ENCODE measurements around the gene ENAH.
"Not testable (repeated sequence)": the region's sequence is repeated elsewhere in the genome, so short reads cannot be mapped to it uniquely, and the experiment has no call there.

The ENAH gene

DNA sequence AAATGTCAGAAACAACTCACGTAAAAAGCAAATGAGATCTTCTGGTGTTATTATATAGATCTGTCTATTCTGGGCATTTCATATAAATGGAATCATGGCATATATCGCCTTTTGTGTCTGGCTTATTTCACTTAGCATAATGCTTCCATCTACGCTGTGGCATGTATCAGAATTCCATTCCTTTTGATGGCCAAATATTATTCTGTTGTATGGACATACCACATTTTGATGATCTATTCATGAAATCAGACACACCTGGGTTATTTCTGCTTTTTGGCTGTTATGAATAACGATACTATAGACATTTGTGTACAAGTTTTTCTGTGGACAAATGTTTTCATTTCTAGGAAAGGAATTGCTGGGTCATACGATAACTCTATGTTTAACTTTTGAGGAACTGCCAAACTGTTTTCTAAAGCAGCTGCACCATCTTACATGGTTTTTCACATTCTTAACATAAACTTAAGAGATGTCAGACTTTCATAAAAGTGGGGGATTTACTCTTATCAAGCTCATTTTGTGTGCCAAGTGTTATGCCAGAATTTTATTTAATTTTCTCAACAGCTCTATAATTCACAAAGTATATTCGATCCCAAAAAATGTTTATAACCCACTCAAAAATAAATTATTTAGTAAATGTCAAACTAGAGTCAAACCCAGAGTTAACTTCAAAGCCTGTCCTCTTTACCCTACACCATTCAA lies 7.6 kb downstream of the ENAH start:
- DNase-seq = no peak
- peaks cover 0 to 3% of the 10 kb centered on the region in 2 donors for H3K4me1 Mint-ChIP-seq
- no peaks in the 10 kb centered on the region for H3K27me3 Mint-ChIP-seq
- no peak overlapping the region for H3K27ac Mint-ChIP-seq
- no peak overlapping the region for H3K4me3 Mint-ChIP-seq
- H3K9me3 Mint-ChIP-seq = no peaks in the 10 kb centered on the region
- peaks cover 0 to 3% of the 10 kb centered on the region in 2 donors for H3K36me3 Mint-ChIP-seq
- ATAC-seq (replicated peaks) = peak in 1 of 2 donors; percentile 42

DNA sequence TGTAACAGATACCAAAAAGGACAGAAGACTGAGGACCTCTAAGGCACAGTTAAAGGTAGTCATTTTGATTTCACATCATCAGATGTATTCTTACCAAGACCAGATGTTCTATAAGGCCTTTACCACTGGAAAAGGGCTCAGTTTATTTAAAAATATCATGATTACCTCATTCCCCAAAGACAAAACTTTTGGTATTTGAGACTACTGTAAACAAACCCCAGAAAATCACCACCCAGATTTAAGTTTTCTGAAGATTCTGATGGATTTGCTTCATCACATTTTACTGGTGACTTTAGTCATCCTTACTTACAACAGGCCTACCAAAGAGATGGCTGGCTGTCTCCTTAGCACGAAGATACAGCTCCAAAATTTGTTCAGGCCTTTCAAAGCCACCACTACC lies 8.3 kb downstream of the ENAH start:
- Mint-ChIP-seq H3K4me1 (peaks cover 0 to 3% of the 10 kb centered on the region in 2 donors), H3K4me3 (no peak overlapping the region)

DNA sequence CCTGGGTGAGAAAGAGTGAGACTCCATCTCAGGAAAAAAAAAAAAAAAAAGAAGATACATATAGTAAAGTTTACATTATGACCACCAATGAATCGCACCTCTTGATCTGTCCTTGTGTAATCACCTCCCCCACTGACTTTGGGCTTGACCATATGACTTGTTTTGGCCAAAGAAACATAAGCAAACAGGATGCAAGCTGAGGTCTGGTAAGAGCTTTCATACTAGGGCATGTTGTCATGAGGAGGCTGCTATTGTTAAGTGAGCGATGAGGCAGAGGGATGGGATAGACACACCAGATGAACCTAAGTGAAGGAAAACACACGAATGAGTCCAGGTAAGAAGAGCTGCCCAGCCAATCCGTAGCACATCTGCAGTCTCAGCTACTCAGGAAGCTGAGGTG lies 10.7 kb downstream of the ENAH start:
- Mint-ChIP-seq H3K36me3 (peaks cover 0 to 3% of the 10 kb centered on the region in 2 donors), H3K27ac (no peak overlapping the region), H3K4me3 (no peak overlapping the region), H3K27me3 (no peaks in the 10 kb centered on the region), H3K9me3 (no peaks in the 10 kb centered on the region), H3K4me1 (peaks cover 0 to 3% of the 10 kb centered on the region in 2 donors)
- DNase-seq (no peak), ATAC-seq (replicated peaks) (no peak)

More for the DNA sequence above, 8.3 kb downstream of the ENAH start:
- Mint-ChIP-seq H3K36me3 (peaks cover 0 to 3% of the 10 kb centered on the region in 2 donors), H3K27ac (no peak overlapping the region), H3K9me3 (no peaks in the 10 kb centered on the region), H3K27me3 (no peaks in the 10 kb centered on the region)
- ATAC-seq (replicated peaks) = no peak
- no peak for DNase-seq

GRCh38 chr1:225638853-225639252 lies 14.1 kb downstream of the ENAH start:
- Mint-ChIP-seq H3K27me3 (no peaks in the 10 kb centered on the region), H3K9me3 (no peaks in the 10 kb centered on the region), H3K36me3 (peaks cover 0 to 3% of the 10 kb centered on the region in 2 donors), H3K4me1 (peaks cover 0 to 3% of the 10 kb centered on the region in 2 donors), H3K27ac (no peak overlapping the region), H3K4me3 (no peak overlapping the region)
- no peak for ATAC-seq (replicated peaks)
- no peak for DNase-seq

DNA sequence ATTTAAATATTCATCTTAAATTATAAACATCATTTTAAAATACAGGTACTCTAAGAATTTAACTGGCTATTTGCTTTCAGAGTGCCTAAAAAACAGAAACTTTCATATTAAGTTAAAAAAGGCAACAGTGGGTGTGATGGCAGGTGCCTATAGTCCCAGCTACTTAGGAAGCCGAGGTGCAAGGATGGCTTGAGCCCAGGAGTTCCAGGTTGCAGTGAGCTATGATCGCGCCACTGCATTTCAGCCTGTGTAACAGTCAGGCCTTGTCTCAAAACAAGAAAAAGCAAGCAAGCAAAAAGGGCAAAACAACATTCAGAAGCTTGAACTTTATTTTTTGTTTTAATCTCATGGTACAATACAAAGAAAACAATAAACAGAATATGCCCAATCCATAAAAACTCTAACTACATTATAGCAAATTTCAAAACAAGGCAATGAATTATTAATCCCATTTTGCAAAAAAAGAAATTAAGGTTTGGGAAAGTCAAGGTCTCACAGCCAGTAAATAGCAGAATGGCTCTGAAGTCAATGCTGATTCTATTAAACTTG lies 15.2 kb downstream of the ENAH start:
- Mint-ChIP-seq H3K36me3 (no peaks in the 10 kb centered on the region), H3K27ac (no peak overlapping the region), H3K4me1 (peaks cover 0 to 3% of the 10 kb centered on the region in 2 donors), H3K4me3 (no peak overlapping the region), H3K27me3 (no peaks in the 10 kb centered on the region), H3K9me3 (no peaks in the 10 kb centered on the region)
- ATAC-seq (replicated peaks) = no peak
- DNase-seq = no peak

DNA sequence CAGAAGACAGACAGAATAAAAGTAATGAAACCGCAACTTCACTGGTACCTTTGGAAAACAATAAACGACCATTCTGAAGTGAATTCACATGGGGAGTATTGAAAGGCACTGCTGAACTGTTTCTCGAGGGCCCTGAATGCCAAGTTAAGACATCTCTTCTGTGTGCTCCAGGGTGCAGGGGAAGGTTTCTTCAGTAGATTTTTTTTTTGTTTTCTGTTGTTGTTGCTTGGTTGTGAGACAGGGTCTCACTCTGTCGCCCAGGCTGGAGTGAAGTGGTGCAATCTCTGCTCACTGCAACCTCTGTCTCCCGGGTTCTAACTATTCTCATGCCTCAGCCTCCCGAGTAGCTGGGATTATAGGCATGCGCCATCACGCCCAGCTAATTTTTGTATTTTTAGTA lies 15.9 kb downstream of the ENAH start:
- not testable (repeated sequence) for ATAC-seq (replicated peaks); H3K4me3 Mint-ChIP-seq; H3K9me3 Mint-ChIP-seq; DNase-seq; H3K27ac Mint-ChIP-seq; H3K4me1 Mint-ChIP-seq; H3K27me3 Mint-ChIP-seq; H3K36me3 Mint-ChIP-seq

DNA sequence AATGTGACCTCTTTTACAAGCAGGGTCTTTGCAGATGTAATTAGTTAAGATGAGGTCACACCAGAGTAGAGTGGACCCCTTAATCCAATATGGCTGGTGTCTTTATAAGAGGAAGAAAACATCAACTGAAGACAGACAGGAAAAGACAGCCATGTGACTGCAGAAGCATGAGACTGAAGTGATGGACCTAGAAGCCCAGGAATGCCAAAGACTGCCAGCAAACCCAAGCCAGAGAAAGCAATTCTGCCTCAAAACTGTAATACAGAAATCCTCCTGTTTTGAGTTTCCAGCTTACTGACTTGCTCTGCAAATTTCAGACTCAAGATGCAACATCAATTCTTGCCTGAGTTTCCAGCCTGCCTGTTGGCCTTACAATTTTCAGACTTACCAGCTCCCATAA lies 17.3 kb downstream of the ENAH start:
- Mint-ChIP-seq H3K4me1 (no peaks in the 10 kb centered on the region), H3K9me3 (no peaks in the 10 kb centered on the region), H3K27me3 (no peaks in the 10 kb centered on the region), H3K36me3 (no peaks in the 10 kb centered on the region), H3K27ac (no peak overlapping the region), H3K4me3 (no peak overlapping the region)
- no peak for ATAC-seq (replicated peaks)
- DNase-seq = no peak

- DNase-seq; H3K27ac Mint-ChIP-seq; H3K9me3 Mint-ChIP-seq; H3K4me3 Mint-ChIP-seq; H3K27me3 Mint-ChIP-seq; ATAC-seq (replicated peaks); H3K4me1 Mint-ChIP-seq; H3K36me3 Mint-ChIP-seq: not testable (repeated sequence)
These were observed 20.1 kb downstream of the ENAH start for GRCh38 chr1:225632836-225633235.

GRCh38 chr1:225631021-225631663 lies 21.8 kb downstream of the ENAH start:
- ATAC-seq (replicated peaks) (no peak), DNase-seq (no peak)
- Mint-ChIP-seq H3K27me3 (no peaks in the 10 kb centered on the region), H3K4me1 (peaks cover 0 to 6% of the 10 kb centered on the region in 2 donors), H3K27ac (no peak overlapping the region), H3K9me3 (no peaks in the 10 kb centered on the region), H3K4me3 (no peak overlapping the region), H3K36me3 (no peaks in the 10 kb centered on the region)

DNA sequence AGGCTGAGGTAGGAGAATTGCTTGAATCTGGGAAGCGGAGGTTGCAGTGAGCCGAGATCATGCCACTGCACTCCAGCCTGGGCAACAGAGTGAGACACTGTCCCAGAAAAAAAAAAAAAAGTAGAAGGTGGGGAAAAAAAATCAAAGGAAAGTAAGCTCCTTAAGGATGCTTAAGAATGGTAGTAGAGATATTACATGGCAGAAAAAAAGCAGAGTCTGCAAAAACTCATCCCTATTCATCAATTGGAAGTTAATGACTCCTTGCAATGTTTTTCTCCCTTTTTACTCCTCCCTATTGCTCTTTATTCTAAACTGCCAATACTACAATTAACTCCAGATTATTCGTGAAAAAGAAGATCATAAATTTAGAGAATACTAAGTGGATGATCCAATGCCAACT lies 23.4 kb downstream of the ENAH start:
- ATAC-seq (replicated peaks) (no peak), DNase-seq (no peak)
- Mint-ChIP-seq H3K4me1 (peaks cover 0 to 6% of the 10 kb centered on the region in 2 donors), H3K4me3 (no peak overlapping the region), H3K9me3 (no peaks in the 10 kb centered on the region), H3K27me3 (no peaks in the 10 kb centered on the region), H3K27ac (no peak overlapping the region), H3K36me3 (peaks cover 0 to 2% of the 10 kb centered on the region in 2 donors)

GRCh38 chr1:225628794-225629193 lies 24.1 kb downstream of the ENAH start:
- not testable (repeated sequence) for H3K27me3 Mint-ChIP-seq; H3K4me3 Mint-ChIP-seq; DNase-seq; H3K4me1 Mint-ChIP-seq; H3K27ac Mint-ChIP-seq; H3K36me3 Mint-ChIP-seq; H3K9me3 Mint-ChIP-seq; ATAC-seq (replicated peaks)

GRCh38 chr1:225627304-225627947 lies 25.5 kb downstream of the ENAH start:
- Mint-ChIP-seq H3K4me3 (no peak overlapping the region), H3K36me3 (peaks cover 0 to 2% of the 10 kb centered on the region in 2 donors), H3K27me3 (no peaks in the 10 kb centered on the region), H3K9me3 (no peaks in the 10 kb centered on the region), H3K27ac (no peak overlapping the region), H3K4me1 (peaks cover 0 to 6% of the 10 kb centered on the region in 2 donors)
- no peak for DNase-seq
- no peak for ATAC-seq (replicated peaks)

GRCh38 chr1:225626698-225627097 lies 26.2 kb downstream of the ENAH start:
- no peak for ATAC-seq (replicated peaks)
- H3K4me1 Mint-ChIP-seq = peaks cover 2 to 6% of the 10 kb centered on the region in 2 donors
- H3K36me3 Mint-ChIP-seq = peaks cover 3% of the 10 kb centered on the region in 2 donors
- no peak overlapping the region for H3K27ac Mint-ChIP-seq
- no peaks in the 10 kb centered on the region for H3K27me3 Mint-ChIP-seq
- peaks cover 1 to 2% of the 10 kb centered on the region in 2 donors for H3K9me3 Mint-ChIP-seq
- DNase-seq = no peak
- no peak overlapping the region for H3K4me3 Mint-ChIP-seq

DNA sequence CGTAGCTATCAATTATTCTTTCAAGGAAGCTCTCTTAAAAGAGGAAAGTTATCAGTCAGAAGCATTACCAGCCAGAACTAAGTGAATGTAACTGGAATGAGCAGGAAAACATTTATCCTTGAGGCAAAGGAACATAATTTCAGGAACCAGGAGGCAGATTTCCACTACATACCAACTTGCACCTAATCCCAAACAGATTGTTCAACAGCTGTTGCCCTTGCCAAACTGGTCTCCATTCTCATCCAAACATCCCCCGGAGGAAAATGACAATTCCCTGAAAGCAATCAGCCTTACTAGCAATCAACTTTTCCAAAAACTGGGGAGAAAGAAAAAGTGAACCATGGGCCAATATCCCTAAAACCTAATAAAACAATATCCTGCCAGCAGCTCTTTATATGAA lies 35.0 kb downstream of the ENAH start:
- H3K4me1 Mint-ChIP-seq = peaks cover 11% of the 10 kb centered on the region in 2 donors
- ATAC-seq (replicated peaks) (no peak), DNase-seq (no peak)
- H3K27me3 Mint-ChIP-seq = no peaks in the 10 kb centered on the region
- H3K36me3 Mint-ChIP-seq = peaks cover 4 to 5% of the 10 kb centered on the region in 2 donors
- H3K27ac Mint-ChIP-seq = no peak overlapping the region
- no peak overlapping the region for H3K4me3 Mint-ChIP-seq
- H3K9me3 Mint-ChIP-seq = peaks cover 4 to 5% of the 10 kb centered on the region in 2 donors
